HG02943 (cell line): ENCODE results near the gene PANK2.
"Not testable (repeated sequence)": the region's sequence is repeated elsewhere in the genome, so short reads cannot be mapped to it uniquely, and the experiment has no call there.

Experiments
- ATAC-seq: cut with Tn5 transposase; IDR thresholded peaks from one replicate; pipeline ENCODE4 v1.9.1; 2021; ENCODE audit warnings: mild to moderate bottlenecking, low read depth, moderate library complexity; ENCODE audit not compliant: unreplicated experiment

The PANK2 gene

GRCh38 chr20:3972631-3973030 is 83.4 kb downstream of the PANK2 start:
- ATAC-seq = not testable (repeated sequence)

- no peak for ATAC-seq
These were observed 84.5 kb downstream of the PANK2 start for GRCh38 chr20:3973705-3974104.

GRCh38 chr20:3976511-3976910 is 87.3 kb downstream of the PANK2 start:
- no peak for ATAC-seq
